Bronchial epithelial cell (primary cell): ENCODE results near the gene SPAG8. TPM values are rescaled to one million over a fixed set of nuclear protein-coding genes. Genes with fewer than 3 reads are reported as not detected.

ENCODE experiments used
- DNase-seq: peaks from one replicate; pipeline ENCODE4 v3.0.0-alpha.2; 2010; ENCODE audit warnings: low read depth
- FAIRE-seq: peaks from 2 replicates; lab custom pipeline; 2011; peaks lifted over from hg19 to GRCh38; lab: Jason Lieb, UNC
- H3K27me3 ChIP-seq: 2 replicates; pipeline ENCODE4 v1.5.1; 2011; ENCODE audit warnings: low read length; ENCODE audit not compliant: control insufficient read depth, insufficient read depth
- H3K36me3 ChIP-seq: 2 replicates; pipeline ENCODE4 v1.5.1; 2011; ENCODE audit warnings: low read length; ENCODE audit not compliant: control insufficient read depth, insufficient read depth
- H3K4me3 ChIP-seq: 2 replicates; pipeline ENCODE4 v1.5.1; 2011; ENCODE audit warnings: mild to moderate bottlenecking, low read depth, low read length, control low read depth
- CTCF ChIP-seq: IDR thresholded peaks from 2 replicates; pipeline ENCODE4 v1.5.1; 2011; ENCODE audit warnings: mild to moderate bottlenecking, moderate library complexity, low read length, control low read depth, inconsistent platforms; ENCODE audit not compliant: insufficient read depth, severe bottlenecking
- total RNA-seq: library from RNA; depleted of rRNA; stranded (reverse); fragments of >200 nt; gene quantifications from 2 replicates; pipeline ENCODE4 v1.2.1, GENCODE V29; 2014

The SPAG8 gene
- total RNA-seq, 1 donor from 2014 or later, result 0.26 TPM

GRCh38 chr9:35834260-35835215 lies 22.5 kb upstream of the SPAG8 start:
- DNase-seq (no peak), FAIRE-seq (peak; percentile 43)
- TF ChIP-seq CTCF, result no peak
- Histone ChIP-seq H3K4me3 (no peak overlapping the region), H3K36me3 (no peaks in the 10 kb centered on the region), H3K27me3 (no peaks in the 10 kb centered on the region)

DNA sequence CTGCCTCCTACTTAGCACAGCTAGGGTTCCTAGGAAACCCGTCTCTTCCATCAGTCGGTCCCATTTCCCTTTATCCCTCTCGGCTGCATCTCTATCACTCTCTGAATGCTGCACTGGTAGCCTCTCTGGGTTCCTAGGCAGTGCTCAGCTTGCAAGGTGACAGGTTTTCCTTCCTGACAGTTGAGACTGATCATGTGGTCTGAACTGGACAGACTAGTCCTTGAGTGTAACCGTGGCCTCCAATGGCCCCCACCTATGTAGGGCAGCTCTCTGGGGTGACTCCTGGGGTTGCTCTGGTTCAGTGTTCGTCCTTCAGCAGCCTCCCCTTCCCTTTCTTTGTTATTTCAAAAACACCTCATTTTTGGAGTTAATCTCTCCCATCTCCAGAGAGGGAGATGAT lies 20.8 kb upstream of the SPAG8 start:
- H3K4me3 ChIP-seq, result no peak overlapping the region
- no peaks in the 10 kb centered on the region for H3K36me3 ChIP-seq
- DNase-seq (no peak), FAIRE-seq (no peak)
- H3K27me3 ChIP-seq, result no peaks in the 10 kb centered on the region
- TF ChIP-seq CTCF, result no peak

DNA sequence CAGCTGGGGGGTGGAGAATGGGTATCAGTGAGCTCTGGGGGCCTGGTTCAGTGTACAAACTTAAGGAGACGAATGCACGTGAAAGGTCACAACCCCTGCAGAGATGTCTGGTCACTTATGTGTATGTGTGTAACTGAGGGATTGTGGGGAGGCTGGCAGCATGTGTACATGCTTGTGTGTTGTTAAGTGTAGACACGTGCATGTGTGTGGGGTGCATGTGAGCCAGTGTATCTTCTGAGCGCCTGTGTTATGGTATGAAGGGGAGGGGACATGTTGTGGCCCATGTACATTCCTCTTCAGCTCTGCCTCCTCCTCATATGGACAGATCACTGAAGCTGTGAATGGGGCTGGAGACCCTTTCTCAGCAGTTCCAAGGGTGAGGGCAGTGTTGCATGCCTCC lies 19.0 kb upstream of the SPAG8 start:
- Histone ChIP-seq H3K4me3 (no peak overlapping the region), H3K27me3 (no peaks in the 10 kb centered on the region), H3K36me3 (no peaks in the 10 kb centered on the region)
- FAIRE-seq (peak; percentile 83), DNase-seq (no peak)
- no peak for TF ChIP-seq CTCF

DNA sequence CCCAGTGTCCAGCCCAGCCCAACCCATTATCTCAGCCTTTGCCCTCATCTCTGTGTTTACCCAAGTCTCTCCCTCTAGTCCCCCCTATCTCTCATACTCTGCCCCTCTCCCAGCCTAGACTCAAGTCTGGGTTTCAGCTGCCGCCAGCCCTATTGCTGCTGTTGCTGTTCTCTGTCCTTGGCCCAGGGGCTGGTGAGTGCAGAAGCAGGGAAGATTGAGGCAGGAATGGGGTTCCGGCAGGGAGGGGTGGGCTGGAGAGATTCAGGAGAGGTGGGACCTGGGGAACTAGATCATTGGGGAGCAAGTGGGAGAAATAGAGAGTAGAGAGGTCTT lies 17.7 kb upstream of the SPAG8 start:
- FAIRE-seq, result no peak
- Histone ChIP-seq H3K4me3 (peak overlapping the region; percentile 69), H3K36me3 (no peaks in the 10 kb centered on the region), H3K27me3 (no peaks in the 10 kb centered on the region)
- no peak for DNase-seq
- TF ChIP-seq CTCF, result no peak

DNA sequence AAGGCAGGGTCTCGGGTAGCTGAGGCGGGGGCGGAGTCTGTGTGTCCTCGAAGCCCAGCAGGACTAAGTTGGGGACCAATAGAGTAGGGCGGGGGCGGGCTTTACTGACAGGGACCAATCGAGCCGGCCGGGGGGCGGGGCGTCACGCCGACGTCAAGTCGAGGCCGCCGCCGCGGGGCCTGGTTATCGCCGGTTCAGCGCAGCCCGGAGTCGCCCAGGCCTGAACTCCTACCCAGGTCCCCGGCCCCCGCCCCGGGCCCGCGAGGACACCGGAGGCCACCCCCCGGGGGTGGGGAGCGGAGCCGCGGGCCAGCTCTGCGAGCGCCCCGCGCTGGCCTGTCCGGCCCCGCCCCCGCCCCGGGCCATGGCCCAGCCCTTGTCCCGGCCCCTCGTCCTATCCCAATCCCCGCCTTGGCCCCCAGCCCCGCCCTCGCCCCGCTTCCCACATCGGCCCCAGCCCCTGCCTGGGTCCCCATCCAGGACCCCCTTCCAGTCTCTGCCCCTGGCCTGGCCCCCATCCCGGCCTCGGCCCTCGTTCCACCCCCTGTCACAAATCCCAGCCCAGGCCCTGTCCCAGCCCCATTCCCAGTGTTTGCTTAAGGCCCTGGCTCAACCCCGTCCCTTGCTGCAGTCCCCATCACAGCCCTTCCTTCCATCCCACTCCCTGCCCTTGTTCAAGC lies 17.2 kb upstream of the SPAG8 start, which contains the start of gene TMEM8B:
TMEM8B (plus strand) TSS at position 145 of the 680 bp plus-strand sequence; CDS start at position 365, 220 bp downstream.
- TF ChIP-seq CTCF, result no peak
- no peaks in the 10 kb centered on the region for H3K27me3 ChIP-seq
- FAIRE-seq (no peak), DNase-seq (peak; percentile 78)
- H3K4me3 ChIP-seq, result peak within 1 kb of the TSS; percentile 69
- H3K36me3 ChIP-seq, result no peaks in the 10 kb centered on the region
